ENCODE data around the gene BSG.
"Not testable (repeated sequence)": the region's sequence is repeated elsewhere in the genome, so short reads cannot be mapped to it uniquely, and the experiment has no call there.

The BSG gene

GRCh38 chr19:594265-594870 lies 22.0 kb downstream of the BSG start:
- peaks cover 29% of the 10 kb centered on the region for H3K27me3 ChIP-seq (ENCODE audit: control insufficient read depth, insufficient read depth, low read length)
- H3K9me3 ChIP-seq (ENCODE audit: control insufficient read depth, low read depth, low read length) = no peaks in the 10 kb centered on the region
- no peaks in the 10 kb centered on the region for H3K36me3 ChIP-seq (ENCODE audit: control insufficient read depth, low read depth, low read length)
- H3K4me1 ChIP-seq (ENCODE audit: control insufficient read depth, low read depth, low read length) = no peaks in the 10 kb centered on the region
- no peak overlapping the region for H3K4me3 ChIP-seq (ENCODE audit: low read length)
- H3K27ac ChIP-seq (ENCODE audit: low read length) = no peak overlapping the region
- no peak overlapping the region for H3K9ac ChIP-seq (ENCODE audit: low read length)

- Histone ChIP-seq H3K36me3 (ENCODE audit: control insufficient read depth, low read depth, low read length) (no peaks in the 10 kb centered on the region), H3K9me3 (ENCODE audit: control insufficient read depth, low read depth, low read length) (no peaks in the 10 kb centered on the region), H3K27ac (ENCODE audit: low read length) (no peak overlapping the region), H3K9ac (ENCODE audit: low read length) (no peak overlapping the region), H3K4me1 (ENCODE audit: control insufficient read depth, low read depth, low read length) (no peaks in the 10 kb centered on the region), H3K27me3 (ENCODE audit: control insufficient read depth, insufficient read depth, low read length) (peaks cover 23% of the 10 kb centered on the region), H3K4me3 (ENCODE audit: low read length) (no peak overlapping the region)
Observed at GRCh38 chr19:595326-596262, 23.2 kb downstream of the BSG start.

DNA sequence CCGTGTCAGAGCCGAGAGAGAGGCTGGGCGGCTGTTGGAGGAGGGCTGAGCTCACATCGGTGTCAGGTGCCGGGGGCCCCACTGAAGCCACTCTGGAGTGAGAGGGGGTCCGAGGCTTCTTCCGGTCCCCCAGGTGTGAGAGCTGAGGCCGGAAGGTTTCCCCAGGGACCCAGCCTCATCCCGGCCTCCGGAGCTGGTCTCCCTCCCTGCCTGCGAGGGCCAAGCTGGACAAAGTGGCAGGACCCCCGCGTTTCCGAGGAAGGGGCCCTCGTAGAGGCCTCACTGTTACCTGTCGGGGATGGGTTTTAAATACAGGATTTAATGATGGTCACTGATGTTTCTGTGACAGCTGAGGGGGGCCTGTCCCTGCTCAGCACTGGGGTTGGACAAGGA lies 23.9 kb downstream of the BSG start:
- H3K36me3 ChIP-seq (ENCODE audit: control insufficient read depth, low read depth, low read length) = no peaks in the 10 kb centered on the region
- H3K9me3 ChIP-seq (ENCODE audit: control insufficient read depth, low read depth, low read length) = no peaks in the 10 kb centered on the region
- H3K4me3 ChIP-seq (ENCODE audit: low read length) = no peak overlapping the region
- no peak overlapping the region for H3K9ac ChIP-seq (ENCODE audit: low read length)
- H3K27me3 ChIP-seq (ENCODE audit: control insufficient read depth, insufficient read depth, low read length) = peaks cover 16% of the 10 kb centered on the region
- H3K27ac ChIP-seq (ENCODE audit: low read length) = no peak overlapping the region
- no peaks in the 10 kb centered on the region for H3K4me1 ChIP-seq (ENCODE audit: control insufficient read depth, low read depth, low read length)

DNA sequence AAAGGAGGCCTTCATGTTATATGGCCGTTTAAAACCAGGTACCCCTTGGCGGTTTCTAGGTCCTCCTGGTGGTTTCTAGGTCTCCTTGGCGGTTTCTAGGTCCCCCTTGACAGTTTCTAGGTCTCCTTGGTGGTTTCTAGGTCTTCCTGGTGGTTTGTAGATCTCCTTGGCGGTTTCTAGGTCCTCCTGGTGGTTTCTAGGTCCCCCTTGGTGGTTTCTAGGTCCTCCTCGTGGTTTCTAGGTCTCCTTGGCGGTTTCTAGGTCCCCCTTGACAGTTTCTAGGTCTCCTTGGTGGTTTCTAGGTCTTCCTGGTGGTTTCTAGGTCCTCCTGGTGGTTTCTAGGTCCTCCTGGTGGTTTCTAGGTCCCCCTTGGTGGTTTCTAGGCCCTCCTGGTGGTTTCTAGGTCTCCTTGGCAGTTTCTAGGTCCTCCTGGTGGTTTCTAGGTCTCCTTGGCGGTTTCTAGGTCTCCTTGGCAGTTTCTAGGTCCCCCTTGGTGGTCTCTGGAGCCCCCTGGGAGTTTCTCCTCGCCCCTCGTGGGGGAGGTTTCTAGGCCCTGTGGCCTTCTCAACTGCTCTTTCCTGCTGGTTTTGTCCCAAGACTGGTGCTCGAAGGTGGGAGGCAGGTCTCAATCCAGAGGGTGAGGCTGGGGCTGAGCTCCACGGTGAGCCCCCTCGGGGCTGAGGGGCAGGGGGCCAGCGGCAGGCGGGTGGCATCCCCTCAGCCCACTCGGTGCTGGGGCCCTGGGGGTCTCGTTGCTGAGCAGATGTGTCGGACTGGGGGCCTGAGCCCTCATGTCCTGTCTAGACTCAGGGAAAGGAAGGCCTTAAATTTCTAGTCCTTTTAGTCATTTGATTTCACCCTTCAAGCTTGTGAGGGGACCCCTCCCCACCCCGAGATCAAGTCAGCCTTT lies 25.3 kb downstream of the BSG start:
- no peaks in the 10 kb centered on the region for H3K4me1 ChIP-seq (ENCODE audit: control insufficient read depth, low read depth, low read length)
- no peaks in the 10 kb centered on the region for H3K9me3 ChIP-seq (ENCODE audit: control insufficient read depth, low read depth, low read length)
- H3K27ac ChIP-seq (ENCODE audit: low read length) = no peak overlapping the region
- no peak overlapping the region for H3K4me3 ChIP-seq (ENCODE audit: low read length)
- no peak overlapping the region for H3K9ac ChIP-seq (ENCODE audit: low read length)
- no peaks in the 10 kb centered on the region for H3K36me3 ChIP-seq (ENCODE audit: control insufficient read depth, low read depth, low read length)
- H3K27me3 ChIP-seq (ENCODE audit: control insufficient read depth, insufficient read depth, low read length) = peaks cover 2% of the 10 kb centered on the region

DNA sequence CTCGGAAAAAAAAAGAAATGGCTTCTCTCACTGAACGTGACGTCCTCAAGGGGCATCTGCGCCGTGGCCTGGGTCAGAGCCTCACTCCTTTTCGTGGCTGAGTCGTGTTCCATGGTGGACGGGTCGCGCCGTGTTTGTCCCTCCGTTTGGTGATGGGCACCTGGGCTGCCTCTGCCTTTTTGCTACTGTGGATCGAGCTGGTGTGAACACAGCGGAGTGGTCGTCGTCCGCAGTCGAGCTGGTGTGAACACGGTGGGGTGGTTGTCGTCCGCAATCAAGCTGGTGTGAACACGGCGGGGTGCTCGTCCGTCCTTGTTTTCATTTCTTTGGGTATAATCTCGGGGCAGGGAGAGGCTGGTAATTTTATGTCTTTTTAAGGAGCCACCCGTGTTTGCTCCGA lies 28.9 kb downstream of the BSG start:
- Histone ChIP-seq H3K27me3 (ENCODE audit: control insufficient read depth, insufficient read depth, low read length) (no peaks in the 10 kb centered on the region), H3K4me3 (ENCODE audit: low read length) (no peak overlapping the region), H3K9me3 (ENCODE audit: control insufficient read depth, low read depth, low read length) (no peaks in the 10 kb centered on the region), H3K4me1 (ENCODE audit: control insufficient read depth, low read depth, low read length) (no peaks in the 10 kb centered on the region), H3K9ac (ENCODE audit: low read length) (no peak overlapping the region), H3K27ac (ENCODE audit: low read length) (no peak overlapping the region), H3K36me3 (ENCODE audit: control insufficient read depth, low read depth, low read length) (no peaks in the 10 kb centered on the region)

DNA sequence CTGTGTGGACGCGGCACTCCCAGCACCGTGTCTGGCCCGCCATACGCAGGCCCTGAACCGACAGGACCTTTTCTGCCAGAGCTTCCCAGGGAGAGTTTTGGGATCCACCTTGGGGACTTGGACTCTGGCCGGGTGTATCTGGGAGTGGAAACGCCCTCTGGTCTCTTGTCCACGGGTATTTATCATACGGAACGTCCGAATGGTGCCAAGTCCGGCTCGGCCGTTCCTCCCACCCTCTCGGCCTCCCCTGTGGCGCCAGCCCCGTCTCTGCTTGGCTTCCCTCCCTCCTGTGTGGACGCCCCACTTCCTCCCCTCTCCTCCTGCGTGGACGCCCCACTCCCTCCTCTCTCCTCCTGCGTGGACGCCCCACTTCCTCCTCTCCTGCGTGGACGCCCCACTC lies 29.4 kb downstream of the BSG start:
- no peaks in the 10 kb centered on the region for H3K9me3 ChIP-seq (ENCODE audit: control insufficient read depth, low read depth, low read length)
- no peak overlapping the region for H3K27ac ChIP-seq (ENCODE audit: low read length)
- H3K27me3 ChIP-seq (ENCODE audit: control insufficient read depth, insufficient read depth, low read length) = no peaks in the 10 kb centered on the region
- no peaks in the 10 kb centered on the region for H3K4me1 ChIP-seq (ENCODE audit: control insufficient read depth, low read depth, low read length)
- no peak overlapping the region for H3K9ac ChIP-seq (ENCODE audit: low read length)
- no peak overlapping the region for H3K4me3 ChIP-seq (ENCODE audit: low read length)
- H3K36me3 ChIP-seq (ENCODE audit: control insufficient read depth, low read depth, low read length) = no peaks in the 10 kb centered on the region

- no peak overlapping the region for H3K27ac ChIP-seq (ENCODE audit: low read length)
- H3K4me1 ChIP-seq (ENCODE audit: control insufficient read depth, low read depth, low read length) = no peaks in the 10 kb centered on the region
- no peaks in the 10 kb centered on the region for H3K27me3 ChIP-seq (ENCODE audit: control insufficient read depth, insufficient read depth, low read length)
- no peak overlapping the region for H3K4me3 ChIP-seq (ENCODE audit: low read length)
- H3K9ac ChIP-seq (ENCODE audit: low read length) = no peak overlapping the region
- no peaks in the 10 kb centered on the region for H3K36me3 ChIP-seq (ENCODE audit: control insufficient read depth, low read depth, low read length)
- H3K9me3 ChIP-seq (ENCODE audit: control insufficient read depth, low read depth, low read length) = no peaks in the 10 kb centered on the region
Observed at GRCh38 chr19:602391-603301, 30.2 kb downstream of the BSG start.

GRCh38 chr19:603302-603639 lies 30.9 kb downstream of the BSG start:
- not testable (repeated sequence) for H3K27me3 ChIP-seq (ENCODE audit: control insufficient read depth, insufficient read depth, low read length); H3K9me3 ChIP-seq (ENCODE audit: control insufficient read depth, low read depth, low read length); H3K4me1 ChIP-seq (ENCODE audit: control insufficient read depth, low read depth, low read length); H3K27ac ChIP-seq (ENCODE audit: low read length); H3K4me3 ChIP-seq (ENCODE audit: low read length); H3K9ac ChIP-seq (ENCODE audit: low read length); H3K36me3 ChIP-seq (ENCODE audit: control insufficient read depth, low read depth, low read length)

- not testable (repeated sequence) for H3K36me3 ChIP-seq (ENCODE audit: control insufficient read depth, low read depth, low read length); H3K9me3 ChIP-seq (ENCODE audit: control insufficient read depth, low read depth, low read length); H3K4me3 ChIP-seq (ENCODE audit: low read length); H3K27me3 ChIP-seq (ENCODE audit: control insufficient read depth, insufficient read depth, low read length); H3K4me1 ChIP-seq (ENCODE audit: control insufficient read depth, low read depth, low read length); H3K9ac ChIP-seq (ENCODE audit: low read length); H3K27ac ChIP-seq (ENCODE audit: low read length)
Observed at GRCh38 chr19:603779-604178, 31.4 kb downstream of the BSG start.

DNA sequence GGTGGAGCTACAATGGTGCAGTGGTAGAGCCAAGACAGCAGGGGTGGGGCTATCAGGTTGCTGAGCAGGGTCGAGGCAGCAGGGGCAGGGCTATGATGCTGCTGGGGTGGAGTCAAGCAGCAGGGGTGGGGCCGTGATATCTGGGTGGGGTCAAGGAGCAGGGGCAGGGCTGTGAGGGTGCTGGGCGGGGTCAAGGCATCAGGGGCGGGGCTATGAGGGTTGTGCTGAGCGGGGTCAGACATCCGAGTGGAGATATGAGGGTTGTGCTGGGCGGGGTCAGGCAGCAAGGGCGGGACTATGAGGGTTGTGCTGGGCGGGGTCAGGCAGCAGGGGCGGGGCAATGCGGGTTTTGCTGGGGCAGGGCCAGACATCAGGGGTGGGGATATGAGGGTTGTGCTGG lies 32.0 kb downstream of the BSG start:
- Histone ChIP-seq H3K27me3 (ENCODE audit: control insufficient read depth, insufficient read depth, low read length) (no peaks in the 10 kb centered on the region), H3K9me3 (ENCODE audit: control insufficient read depth, low read depth, low read length) (no peaks in the 10 kb centered on the region), H3K4me3 (ENCODE audit: low read length) (no peak overlapping the region), H3K36me3 (ENCODE audit: control insufficient read depth, low read depth, low read length) (no peaks in the 10 kb centered on the region), H3K4me1 (ENCODE audit: control insufficient read depth, low read depth, low read length) (no peaks in the 10 kb centered on the region), H3K27ac (ENCODE audit: low read length) (no peak overlapping the region), H3K9ac (ENCODE audit: low read length) (no peak overlapping the region)

All from iPS-18a (cell line).